Endothelial cell of umbilical vein (primary cell): Measurements from ENCODE around the gene TAF7. TPM values are rescaled to one million over a fixed set of nuclear protein-coding genes. Genes with fewer than 3 reads are reported as not detected.
"Not testable (repeated sequence)": the region's sequence is repeated elsewhere in the genome, so short reads cannot be mapped to it uniquely, and the experiment has no call there.

ENCODE experiments used
- BruUV-seq: library from RNA; stranded (reverse); fragments of 400-500 nt; replicated peaks from 2 replicates; lab custom pipeline; 2021; lab: Mats Ljungman, UMichigan
- CTCF ChIA-PET: fragments of 300-600, 350-600 bp; sonication (Branson Sonifier 250); formaldehyde crosslinking; loops from one replicate; lab custom pipeline; 2021; ENCODE audit warnings: antibody characterized with exemption, inconsistent platforms; lab: Charles Lee
- POLR2A ChIA-PET: fragments of 300-600, 350-600 bp; sonication (Branson Sonifier 250); formaldehyde crosslinking; loops from one replicate; lab custom pipeline; 2021; ENCODE audit warnings: antibody characterized with exemption, inconsistent platforms; lab: Charles Lee
- DNase-seq: peaks from one replicate; pipeline ENCODE4 v3.0.0-alpha.2; 2011; ENCODE audit warnings: low read depth, low spot score
- FAIRE-seq: peaks from 2 replicates; lab custom pipeline; 2011; peaks lifted over from hg19 to GRCh38; lab: Jason Lieb, UNC
- H2AFZ ChIP-seq: 2 replicates; pipeline ENCODE4 v1.6.0; 2012; ENCODE audit warnings: low read depth, low read length, control low read depth, inconsistent platforms
- H3K27ac ChIP-seq: 2 replicates; pipeline ENCODE4 v1.5.1; 2011; ENCODE audit warnings: low read depth, mild to moderate bottlenecking, control low read depth, low read length, moderate library complexity; ENCODE audit not compliant: insufficient read depth
- H3K27me3 ChIP-seq, 2 experiments: 2 replicates each; pipeline versions ENCODE4 v1.6.0 to v1.6.1; 2011; ENCODE audit warnings: low read length in 2 of 2, mixed read lengths in 1 of 2; ENCODE audit not compliant: control insufficient read depth in 2 of 2, insufficient read depth in 2 of 2
- H3K36me3 ChIP-seq, 2 experiments: 2 replicates in 1 of 2; 3 replicates in 1 of 2; pipeline ENCODE4 v1.5.1; 2011; ENCODE audit warnings: low read length in 2 of 2, mild to moderate bottlenecking in 1 of 2, moderate library complexity in 1 of 2; ENCODE audit not compliant: control insufficient read depth in 2 of 2, insufficient read depth in 2 of 2; ENCODE audit errors: extremely low read depth in 1 of 2
- H3K4me1 ChIP-seq: 3 replicates; pipeline ENCODE4 v1.5.1; 2011; ENCODE audit warnings: mild to moderate bottlenecking, low read length; ENCODE audit not compliant: control insufficient read depth, insufficient read depth; ENCODE audit errors: extremely low read depth
- H3K4me2 ChIP-seq: 2 replicates; pipeline ENCODE4 v1.6.1; 2011; ENCODE audit warnings: low read length, control low read depth, mixed read lengths; ENCODE audit not compliant: insufficient read depth
- H3K4me3 ChIP-seq, 3 experiments: fragments of 200-600 bp in 1 of 3; sonication (generic), shearing (Covaris generic) in 1 of 3; replicated peaks in 1 of 3; 2 replicates each; pipeline ENCODE4 v1.5.1; 2011 to 2016; ENCODE audit warnings: control low read depth in 3 of 3, low read length in 3 of 3, mild to moderate bottlenecking in 2 of 3, inconsistent platforms in 1 of 3, low read depth in 1 of 3, moderate library complexity in 1 of 3; ENCODE audit not compliant: insufficient read depth in 1 of 3
- H3K79me2 ChIP-seq: 2 replicates; pipeline ENCODE4 v1.6.0; 2012; ENCODE audit warnings: low read length, inconsistent platforms; ENCODE audit not compliant: control insufficient read depth, insufficient read depth
- H3K9ac ChIP-seq: replicated peaks from 2 replicates; pipeline ENCODE3; 2011; ENCODE audit warnings: low read length, control low read depth; ENCODE audit not compliant: insufficient read depth; ENCODE audit errors: extremely low read depth
- H3K9me1 ChIP-seq: replicated peaks from 3 replicates; pipeline ENCODE4 v1.6.0; 2011; ENCODE audit warnings: mild to moderate bottlenecking, low read length; ENCODE audit not compliant: control insufficient read depth, insufficient read depth; ENCODE audit errors: extremely low read depth
- H3K9me3 ChIP-seq: replicated peaks from 2 replicates; pipeline ENCODE4 v1.5.1; 2012; ENCODE audit warnings: low read length, inconsistent platforms; ENCODE audit not compliant: control insufficient read depth, insufficient read depth
- H4K20me1 ChIP-seq: replicated peaks from 2 replicates; pipeline ENCODE3; 2011; ENCODE audit warnings: mild to moderate bottlenecking, low read length; ENCODE audit not compliant: control insufficient read depth, insufficient read depth; ENCODE audit errors: extremely low read depth
- MYC ChIP-seq: IDR thresholded peaks from one replicate; pipeline ENCODE4 v1.6.1; 2011; ENCODE audit warnings: mild to moderate bottlenecking, low read depth, low read length
- dilution Hi-C: fragments of 300-500 bp; cut with MboI; formaldehyde crosslinking; loops from one replicate; pipeline ENCODE4 v1.15.0; 2019; ENCODE audit warnings: low sequenced_read_pairs; ENCODE audit not compliant: extremely low pct_ligation_motif_present
- intact Hi-C: fragments of 100-400 bp; cut with micrococcal nuclease; formaldehyde crosslinking; loops from one replicate; pipeline ENCODE4 v1.10.0; 2022
- polyA plus RNA-seq, 4 experiments: library from polyadenylated mRNA; depleted of rRNA in 3 of 4; stranded (reverse) in 3 of 4; unstranded in 1 of 4; fragments of >200 nt; gene quantifications; 2 replicates each; pipeline versions ENCODE4 v1.2.1 to v1.2.3, GENCODE V29; 2011 to 2012; ENCODE audit warnings: missing spikeins in 1 of 4
- total RNA-seq: library from RNA; stranded (reverse); gene quantifications from 2 replicates; pipeline ENCODE4 v1.2.3, GENCODE V29; 2021
- TF ChIP-seq, protein P1 (sequence below), 2 donors: IDR thresholded peaks; 1 replicate in 1 of 2; 2 replicates in 1 of 2; pipeline ENCODE4 v1.5.1; 2011; ENCODE audit warnings: low read length in 2 of 2, mild to moderate bottlenecking in 2 of 2, moderate library complexity in 2 of 2, control low read depth in 1 of 2, inconsistent platforms in 1 of 2, low read depth in 1 of 2; ENCODE audit not compliant: insufficient read depth in 1 of 2; ENCODE audit errors: extremely low read depth in 1 of 2

TAF7 gene
- total and polyA plus RNA-seq, 2 donors (not counting 3 experiments of a cell fraction or from before 2014, with no cell fraction given) = 21.8 to 62.0 TPM

- Histone ChIP-seq H3K4me3 (no peak within 1 kb of the TSS), H2AFZ (no peak within 1 kb of the TSS), H3K79me2 (no peaks in the 10 kb centered on the region), H3K9me1 (no peaks in the 10 kb centered on the region), H3K9me3 (no peaks in the 10 kb centered on the region), H3K4me2 (peak within 1 kb of the TSS; percentile 16), H3K27ac (no peak within 1 kb of the TSS), H3K36me3 (no peaks in the 10 kb centered on the region), H4K20me1 (no peaks in the 10 kb centered on the region), H3K9ac (no peak within 1 kb of the TSS), H3K4me1 (no peaks in the 10 kb centered on the region), H3K27me3 (peaks cover 25 to 48% of the 10 kb centered on the region in 2 experiments)
- BruUV-seq = no TSS peak
- dilution Hi-C loops = no loop called here
- POLR2A ChIA-PET = no interaction called here
- CTCF ChIA-PET = interaction anchor here (1.0 to 3.6 kb wide), 17 partner anchors 10 to 269 kb away, joined by 3 to 29 read pairs (median 6); partner anchors contain the start of genes DIAPH1, PCDHB14, PCDHGA1 and PCDHGA10
- no peak for FAIRE-seq
- intact Hi-C loops = loop anchor here (5.0 kb wide), 1 partner anchor 212 kb away; no protein-coding TSS in a partner anchor
- TF ChIP-seq MYC = no peak
- TF ChIP-seq, protein P1, sequence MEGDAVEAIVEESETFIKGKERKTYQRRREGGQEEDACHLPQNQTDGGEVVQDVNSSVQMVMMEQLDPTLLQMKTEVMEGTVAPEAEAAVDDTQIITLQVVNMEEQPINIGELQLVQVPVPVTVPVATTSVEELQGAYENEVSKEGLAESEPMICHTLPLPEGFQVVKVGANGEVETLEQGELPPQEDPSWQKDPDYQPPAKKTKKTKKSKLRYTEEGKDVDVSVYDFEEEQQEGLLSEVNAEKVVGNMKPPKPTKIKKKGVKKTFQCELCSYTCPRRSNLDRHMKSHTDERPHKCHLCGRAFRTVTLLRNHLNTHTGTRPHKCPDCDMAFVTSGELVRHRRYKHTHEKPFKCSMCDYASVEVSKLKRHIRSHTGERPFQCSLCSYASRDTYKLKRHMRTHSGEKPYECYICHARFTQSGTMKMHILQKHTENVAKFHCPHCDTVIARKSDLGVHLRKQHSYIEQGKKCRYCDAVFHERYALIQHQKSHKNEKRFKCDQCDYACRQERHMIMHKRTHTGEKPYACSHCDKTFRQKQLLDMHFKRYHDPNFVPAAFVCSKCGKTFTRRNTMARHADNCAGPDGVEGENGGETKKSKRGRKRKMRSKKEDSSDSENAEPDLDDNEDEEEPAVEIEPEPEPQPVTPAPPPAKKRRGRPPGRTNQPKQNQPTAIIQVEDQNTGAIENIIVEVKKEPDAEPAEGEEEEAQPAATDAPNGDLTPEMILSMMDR (IDR thresholded peaks at IDR 0.05; ENCODE audit: extremely low read depth in 1 of 2, insufficient read depth in 1 of 2, low read depth in 1 of 2, low read length in 2 of 2) = peak; percentile 41 to 44
- no peak for DNase-seq
Measured at GRCh38 chr5:141349917-141350619, 29.5 kb upstream of the TAF7 start, which contains the start of gene PCDHGB1. PCDHGB1 (plus strand) TSS chr5:141350099; CDS start chr5:141350261, 162 bp downstream.

DNA sequence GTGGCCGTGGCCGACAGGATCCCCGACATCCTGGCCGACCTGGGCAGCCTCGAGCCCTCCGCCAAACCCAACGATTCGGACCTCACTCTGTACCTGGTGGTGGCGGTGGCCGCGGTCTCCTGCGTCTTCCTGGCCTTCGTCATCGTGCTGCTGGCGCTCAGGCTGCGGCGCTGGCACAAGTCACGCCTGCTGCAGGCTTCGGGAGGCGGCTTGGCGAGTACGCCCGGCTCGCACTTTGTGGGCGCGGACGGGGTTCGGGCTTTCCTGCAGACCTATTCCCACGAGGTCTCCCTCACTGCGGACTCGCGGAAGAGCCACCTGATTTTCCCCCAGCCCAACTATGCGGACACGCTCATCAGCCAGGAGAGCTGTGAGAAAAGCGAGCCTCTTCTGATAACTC, 25.4 kb upstream of the TAF7 start:
- FAIRE-seq, H3K36me3 ChIP-seq, H2AFZ ChIP-seq, H4K20me1 ChIP-seq, dilution Hi-C loops, H3K9me1 ChIP-seq, H3K9me3 ChIP-seq, H3K27ac ChIP-seq, H3K4me1 ChIP-seq, H3K4me3 ChIP-seq, H3K79me2 ChIP-seq, H3K4me2 ChIP-seq, POLR2A ChIA-PET, intact Hi-C loops, H3K9ac ChIP-seq, BruUV-seq, DNase-seq: not testable (repeated sequence)
- H3K27me3 ChIP-seq = peaks cover 17 to 31% of the 10 kb centered on the region in 2 experiments
- CTCF ChIA-PET = interaction anchor here (1.0 to 1.4 kb wide), 4 partner anchors 15 to 218 kb away, joined by 3 to 4 read pairs (median 3); partner anchors contain the start of genes PCDHGA1 and PCDHGB3
